Immature natural killer cell (primary cell): ENCODE measurements around the gene SMARCD2. TPM values are rescaled to one million over a fixed set of nuclear protein-coding genes. Genes with fewer than 3 reads are reported as not detected.
"Not testable (repeated sequence)": the region's sequence is repeated elsewhere in the genome, so short reads cannot be mapped to it uniquely, and the experiment has no call there.

Experiments
- DNase-seq, 3 donors: peaks; one replicate each; pipeline ENCODE4 v3.0.0; 2022; ENCODE audit warnings: mixed read lengths in 1 of 3
- H3K27ac Mint-ChIP-seq, 6 donors: one replicate each; pipeline ENCODE4 v1.8.0; 2020; ENCODE audit warnings: mixed read lengths in 6 of 6, mild to moderate bottlenecking in 5 of 6, inconsistent platforms in 4 of 6, moderate library complexity in 3 of 6
- H3K27me3 Mint-ChIP-seq, 3 donors: one replicate each; pipeline ENCODE4 v1.8.0; 2020 to 2021; ENCODE audit warnings: low read depth in 3 of 3, mild to moderate bottlenecking in 3 of 3, mixed read lengths in 3 of 3, moderate library complexity in 3 of 3, inconsistent platforms in 1 of 3
- H3K36me3 Mint-ChIP-seq, 3 donors: one replicate each; pipeline ENCODE4 v1.8.0; 2020; ENCODE audit warnings: mixed read lengths in 3 of 3, inconsistent platforms in 2 of 3, mild to moderate bottlenecking in 2 of 3
- H3K4me1 Mint-ChIP-seq, 2 donors: one replicate each; pipeline ENCODE4 v1.8.0; 2020; ENCODE audit warnings: inconsistent platforms in 2 of 2, mild to moderate bottlenecking in 2 of 2, mixed read lengths in 2 of 2, moderate library complexity in 1 of 2
- H3K4me3 Mint-ChIP-seq, 5 donors: one replicate each; pipeline ENCODE4 v1.8.0; 2020; ENCODE audit warnings: mild to moderate bottlenecking in 5 of 5, mixed read lengths in 5 of 5, inconsistent platforms in 3 of 5, moderate library complexity in 3 of 5
- H3K9me3 Mint-ChIP-seq, 6 donors: one replicate each; pipeline ENCODE4 v1.8.0; 2020; ENCODE audit warnings: mild to moderate bottlenecking in 6 of 6, mixed read lengths in 6 of 6, inconsistent platforms in 4 of 6, moderate library complexity in 3 of 6
- polyA plus RNA-seq, 3 donors: library from polyadenylated mRNA; unstranded; fragments of 300-500 nt; fragmentation: Illumina TruSeq; gene quantifications; one replicate each; pipeline ENCODE4 v1.2.3, GENCODE V29; 2021

Gene SMARCD2
- polyA plus RNA-seq, 3 donors from 2014 or later = 77.9 to 83.7 (median 82.9) TPM

DNA sequence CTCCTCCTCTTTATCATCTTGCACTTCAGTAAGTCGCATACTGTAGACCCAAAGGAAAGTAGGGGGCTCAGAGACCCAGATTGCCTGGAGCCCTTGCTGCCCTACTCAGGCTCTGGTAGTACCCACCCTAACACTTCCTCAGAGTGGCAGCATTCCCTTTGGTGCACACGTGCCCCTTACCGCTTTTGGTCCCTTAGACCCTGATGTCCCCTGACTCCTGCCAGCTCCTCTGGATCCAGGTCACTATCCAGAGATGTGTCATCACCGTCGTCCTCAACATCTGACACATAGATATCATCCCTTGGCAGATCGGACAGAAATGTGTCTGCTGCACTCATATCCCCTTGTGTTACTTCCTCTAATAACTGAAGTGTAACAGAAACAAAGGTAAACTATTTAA lies 20.7 kb downstream of the SMARCD2 start:
- H3K27ac Mint-ChIP-seq = peak overlapping the region in 4 of 6 donors; percentile 63 to 89 (median 73)
- DNase-seq = no peak
- no peak overlapping the region for H3K4me3 Mint-ChIP-seq
- peaks cover 31 to 74% (median 37%) of the 10 kb centered on the region in 3 donors for H3K36me3 Mint-ChIP-seq
- peaks cover 29 to 35% of the 10 kb centered on the region in 2 donors for H3K4me1 Mint-ChIP-seq
- H3K27me3 Mint-ChIP-seq = peaks cover 0 to 5% (median 2%) of the 10 kb centered on the region in 3 donors
- no peaks in the 10 kb centered on the region for H3K9me3 Mint-ChIP-seq

DNA sequence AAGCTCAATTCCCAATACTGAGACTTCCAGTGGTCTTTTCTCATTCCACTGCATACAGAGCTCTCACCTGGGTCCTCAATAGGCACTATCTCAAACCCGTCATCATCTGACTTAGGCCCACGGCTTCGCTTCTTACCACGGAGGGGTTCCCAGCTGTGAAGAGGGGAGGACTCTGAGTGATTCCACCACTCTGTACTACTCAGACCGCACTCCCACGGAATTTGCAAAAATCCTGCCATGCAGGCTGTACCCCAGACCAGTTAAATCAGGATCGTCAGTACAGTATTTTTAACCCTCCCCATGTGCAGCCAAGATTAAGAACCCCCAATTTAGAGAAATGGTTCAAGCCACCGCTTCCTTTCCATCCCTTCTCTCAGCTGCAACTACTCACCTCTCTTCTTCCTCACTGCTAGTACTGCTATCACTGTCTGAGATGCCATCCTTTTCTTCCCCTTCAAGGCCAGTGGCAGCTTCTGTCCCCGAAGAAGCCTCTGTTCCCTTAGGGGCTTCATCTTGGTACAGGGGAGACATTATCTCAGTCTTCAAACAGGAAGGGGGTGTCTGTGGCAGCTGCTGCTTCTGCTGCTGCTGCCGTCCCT lies 21.4 kb downstream of the SMARCD2 start:
- H3K27me3 Mint-ChIP-seq = peaks cover 0 to 4% (median 2%) of the 10 kb centered on the region in 3 donors
- H3K9me3 Mint-ChIP-seq = no peaks in the 10 kb centered on the region
- no peak for DNase-seq
- peaks cover 31 to 78% (median 37%) of the 10 kb centered on the region in 3 donors for H3K36me3 Mint-ChIP-seq
- no peak overlapping the region for H3K4me3 Mint-ChIP-seq
- H3K27ac Mint-ChIP-seq = peak overlapping the region in 1 of 6 donors; percentile 13
- peaks cover 22 to 27% of the 10 kb centered on the region in 2 donors for H3K4me1 Mint-ChIP-seq

DNA sequence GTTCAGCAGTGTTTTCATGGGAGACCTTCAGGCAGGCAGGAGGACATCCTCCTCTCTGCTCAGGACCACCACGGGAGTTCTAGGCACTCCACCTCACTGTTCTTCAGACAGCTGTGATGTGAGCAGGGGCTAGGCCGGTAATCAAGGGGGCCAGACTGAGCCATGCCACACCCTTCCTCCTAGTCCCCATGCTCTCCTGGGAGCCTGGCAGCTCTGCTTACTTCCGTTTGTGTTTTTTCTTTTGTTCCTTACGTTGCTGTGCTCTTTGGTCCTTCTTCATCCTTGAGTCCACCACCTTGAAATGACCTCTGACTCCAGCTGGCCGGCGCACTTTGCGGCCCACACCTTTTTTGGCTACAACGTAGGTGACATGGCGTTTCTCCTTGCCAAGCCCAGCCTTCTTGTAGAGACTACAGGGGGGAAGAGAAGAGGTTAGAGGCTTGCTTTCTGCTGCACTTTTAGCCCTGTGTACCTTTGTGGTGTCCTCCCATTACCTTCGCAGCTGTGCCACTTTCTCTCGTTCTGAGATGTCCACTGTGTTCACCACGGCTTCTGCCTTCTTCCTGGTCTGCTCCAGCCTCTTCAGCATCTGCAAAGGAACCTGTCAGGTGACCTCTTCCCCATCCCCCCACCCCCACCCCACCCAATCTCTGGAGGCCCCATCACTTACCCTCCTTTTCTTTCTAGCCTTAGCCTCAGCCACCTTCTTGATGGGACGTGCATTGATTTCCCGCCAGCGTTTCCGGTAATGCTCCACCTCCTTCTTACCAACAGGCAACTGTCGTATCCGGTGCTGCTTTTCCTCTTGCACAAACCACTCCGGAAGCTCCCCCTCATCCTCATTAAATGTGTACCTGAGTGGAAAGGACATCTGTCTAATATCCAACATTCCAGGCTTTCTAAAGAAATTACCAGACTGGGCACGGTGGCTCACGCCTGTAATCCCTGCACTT lies 22.6 kb downstream of the SMARCD2 start:
- Mint-ChIP-seq H3K9me3 (no peaks in the 10 kb centered on the region), H3K27me3 (peaks cover 0 to 4% (median 2%) of the 10 kb centered on the region in 3 donors), H3K36me3 (peaks cover 31 to 78% (median 37%) of the 10 kb centered on the region in 3 donors), H3K4me1 (peaks cover 10 to 17% of the 10 kb centered on the region in 2 donors), H3K4me3 (no peak overlapping the region), H3K27ac (peak overlapping the region in 5 of 6 donors; percentile 35 to 68 (median 55))
- no peak for DNase-seq

DNA sequence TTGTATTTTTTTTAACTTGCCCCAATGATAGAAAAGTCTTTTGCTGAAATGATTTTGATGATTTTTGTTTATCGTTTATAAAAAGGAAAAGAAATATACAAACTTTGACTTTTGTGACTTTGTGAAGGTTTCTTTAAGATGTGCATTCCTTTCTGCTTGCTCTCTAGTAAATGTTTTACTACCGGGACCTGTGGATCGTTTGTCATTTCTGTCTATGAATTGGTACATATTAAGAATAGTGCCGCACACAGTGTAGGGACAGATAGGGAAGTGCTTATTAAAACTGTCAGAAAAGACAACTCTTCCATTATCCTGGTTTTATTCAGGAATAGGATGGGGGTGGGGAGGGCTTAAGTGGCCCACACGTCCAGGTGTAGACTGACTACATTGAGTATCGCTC lies 23.4 kb downstream of the SMARCD2 start:
- Mint-ChIP-seq H3K27ac (peak overlapping the region in 1 of 6 donors; percentile 48), H3K36me3 (peaks cover 26 to 72% (median 36%) of the 10 kb centered on the region in 3 donors), H3K4me3 (no peak overlapping the region), H3K9me3 (no peaks in the 10 kb centered on the region), H3K27me3 (peaks cover 0 to 3% (median 0%) of the 10 kb centered on the region in 3 donors), H3K4me1 (peaks cover 8 to 14% of the 10 kb centered on the region in 2 donors)
- DNase-seq = no peak

DNA sequence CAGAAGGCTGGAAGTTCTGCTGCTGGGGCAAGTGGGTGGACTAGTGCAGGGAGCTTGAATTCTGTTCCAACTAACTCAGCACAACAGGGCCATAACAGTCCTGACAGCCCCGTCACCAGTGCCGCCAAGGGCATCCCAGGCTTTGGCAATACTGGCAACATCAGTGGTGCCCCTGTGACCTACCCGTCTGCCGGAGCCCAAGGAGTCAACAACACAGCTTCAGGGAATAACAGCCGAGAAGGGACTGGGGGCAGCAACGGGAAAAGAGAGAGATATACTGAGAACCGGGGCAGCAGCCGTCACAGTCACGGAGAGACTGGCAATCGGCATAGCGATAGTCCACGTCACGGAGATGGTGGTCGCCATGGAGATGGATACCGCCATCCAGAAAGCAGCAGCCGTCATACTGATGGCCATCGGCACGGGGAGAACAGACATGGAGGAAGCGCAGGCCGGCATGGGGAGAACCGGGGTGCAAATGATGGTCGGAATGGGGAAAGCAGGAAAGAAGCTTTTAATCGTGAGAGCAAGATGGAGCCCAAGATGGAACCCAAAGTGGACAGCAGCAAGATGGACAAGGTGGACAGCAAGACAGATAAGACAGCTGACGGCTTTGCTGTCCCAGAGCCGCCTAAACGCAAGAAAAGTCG lies 24.6 kb downstream of the SMARCD2 start:
- Mint-ChIP-seq H3K27me3 (peaks cover 0 to 2% (median 0%) of the 10 kb centered on the region in 3 donors), H3K36me3 (peaks cover 26 to 74% (median 37%) of the 10 kb centered on the region in 3 donors), H3K4me3 (no peak overlapping the region), H3K9me3 (no peaks in the 10 kb centered on the region), H3K4me1 (peaks cover 0 to 8% of the 10 kb centered on the region in 2 donors), H3K27ac (peak overlapping the region in 2 of 6 donors; percentile 19 to 21)
- DNase-seq = no peak

DNA sequence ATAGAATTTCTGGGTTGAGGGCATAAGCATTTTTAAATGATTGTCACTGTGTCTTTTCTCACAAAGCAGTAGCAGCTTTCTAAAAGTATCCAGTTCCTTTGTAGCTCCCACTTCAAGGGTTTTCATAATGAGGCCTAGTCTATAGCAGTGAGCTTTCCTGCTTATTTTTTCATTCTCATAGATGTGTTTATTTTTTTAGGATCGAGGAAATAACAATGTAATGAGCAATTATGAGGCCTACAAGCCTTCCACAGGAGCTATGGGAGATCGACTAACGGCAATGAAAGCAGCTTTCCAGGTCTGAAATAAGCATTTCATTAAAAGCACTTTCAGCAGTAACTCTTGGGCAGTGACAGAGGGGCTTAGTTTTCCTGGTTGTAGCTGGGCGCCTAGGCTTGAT lies 25.8 kb downstream of the SMARCD2 start:
- Mint-ChIP-seq H3K27me3 (peaks cover 0 to 2% (median 0%) of the 10 kb centered on the region in 3 donors), H3K36me3 (peaks cover 18 to 72% (median 36%) of the 10 kb centered on the region in 3 donors), H3K4me1 (peaks cover 0 to 6% of the 10 kb centered on the region in 2 donors), H3K27ac (peak overlapping the region in 1 of 6 donors; percentile 26), H3K4me3 (no peak overlapping the region), H3K9me3 (no peaks in the 10 kb centered on the region)
- no peak for DNase-seq

DNA sequence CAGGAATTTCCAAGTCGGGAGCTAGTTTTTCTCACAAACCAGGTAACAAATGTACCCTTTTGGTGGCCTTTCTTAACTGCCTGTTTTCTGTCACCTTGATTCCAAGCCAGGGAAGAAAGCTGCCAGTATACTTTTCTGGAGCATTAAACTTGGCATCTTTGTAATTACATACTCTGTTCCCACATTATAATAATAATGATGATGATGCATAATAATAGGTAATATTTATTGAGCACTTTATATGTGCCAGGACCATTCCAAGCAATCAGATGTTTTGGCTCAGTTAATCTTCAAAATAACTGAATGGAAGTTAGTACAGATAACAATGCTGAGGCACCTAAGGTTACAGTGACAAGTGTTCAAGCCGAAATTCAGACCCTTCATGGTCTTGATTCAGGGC lies 26.4 kb downstream of the SMARCD2 start:
- peaks cover 0 to under 1% (median 0%) of the 10 kb centered on the region in 3 donors for H3K27me3 Mint-ChIP-seq
- DNase-seq = no peak
- H3K9me3 Mint-ChIP-seq = no peaks in the 10 kb centered on the region
- peaks cover 0 to 5% of the 10 kb centered on the region in 2 donors for H3K4me1 Mint-ChIP-seq
- H3K4me3 Mint-ChIP-seq = no peak overlapping the region
- peak overlapping the region in 1 of 6 donors; percentile 40 for H3K27ac Mint-ChIP-seq
- H3K36me3 Mint-ChIP-seq = peaks cover 18 to 72% (median 41%) of the 10 kb centered on the region in 3 donors

DNA sequence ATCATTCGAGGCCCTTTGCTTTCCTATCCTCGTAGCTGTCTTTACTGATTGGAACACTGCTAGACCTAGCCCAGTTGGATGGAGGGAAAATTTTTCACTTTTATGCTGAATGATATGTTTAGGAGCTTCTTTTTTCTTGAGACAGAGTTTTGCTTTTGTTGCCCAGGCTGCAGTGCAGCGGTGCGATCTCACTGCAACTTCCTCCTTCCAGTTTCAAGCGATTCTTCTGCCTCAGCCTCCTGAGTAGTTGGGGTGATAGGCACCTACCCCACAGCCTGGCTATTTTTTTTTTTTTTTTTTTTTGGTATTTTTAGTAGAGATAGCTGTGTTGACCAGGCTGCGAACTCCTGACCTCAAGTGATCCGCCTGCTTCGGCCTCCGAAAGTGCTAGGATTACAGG lies 32.5 kb downstream of the SMARCD2 start:
- H3K27ac Mint-ChIP-seq = no peak overlapping the region
- H3K4me3 Mint-ChIP-seq = no peak overlapping the region
- H3K27me3 Mint-ChIP-seq = no peaks in the 10 kb centered on the region
- no peaks in the 10 kb centered on the region for H3K9me3 Mint-ChIP-seq
- DNase-seq = no peak
- H3K4me1 Mint-ChIP-seq = no peaks in the 10 kb centered on the region
- H3K36me3 Mint-ChIP-seq = peaks cover 31 to 67% (median 66%) of the 10 kb centered on the region in 3 donors

DNA sequence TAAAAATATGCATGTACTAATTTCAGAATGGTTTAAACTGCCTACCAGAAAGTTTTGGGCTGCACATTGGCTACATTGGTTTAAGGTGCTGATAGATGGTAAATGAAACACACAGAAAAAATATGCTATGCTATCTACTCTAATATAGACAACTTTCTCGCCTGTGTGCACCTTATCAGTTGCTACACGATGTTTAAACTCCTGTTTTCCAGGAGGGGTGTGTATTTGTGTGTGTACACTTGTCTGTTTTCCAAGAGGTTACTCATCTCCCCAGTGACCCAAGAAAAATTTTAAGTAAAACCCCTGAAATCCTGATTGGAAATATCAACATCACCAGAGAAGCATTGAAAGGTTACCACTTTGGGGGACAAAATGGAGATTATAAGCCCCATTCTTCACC lies 36.9 kb downstream of the SMARCD2 start:
- peaks cover 23 to 52% (median 46%) of the 10 kb centered on the region in 3 donors for H3K36me3 Mint-ChIP-seq
- H3K9me3 Mint-ChIP-seq = no peaks in the 10 kb centered on the region
- H3K27me3 Mint-ChIP-seq = peaks cover 0 to 3% (median 0%) of the 10 kb centered on the region in 3 donors
- no peak overlapping the region for H3K4me3 Mint-ChIP-seq
- DNase-seq = no peak
- peak overlapping the region in 1 of 6 donors; percentile 4 for H3K27ac Mint-ChIP-seq
- no peaks in the 10 kb centered on the region for H3K4me1 Mint-ChIP-seq

DNA sequence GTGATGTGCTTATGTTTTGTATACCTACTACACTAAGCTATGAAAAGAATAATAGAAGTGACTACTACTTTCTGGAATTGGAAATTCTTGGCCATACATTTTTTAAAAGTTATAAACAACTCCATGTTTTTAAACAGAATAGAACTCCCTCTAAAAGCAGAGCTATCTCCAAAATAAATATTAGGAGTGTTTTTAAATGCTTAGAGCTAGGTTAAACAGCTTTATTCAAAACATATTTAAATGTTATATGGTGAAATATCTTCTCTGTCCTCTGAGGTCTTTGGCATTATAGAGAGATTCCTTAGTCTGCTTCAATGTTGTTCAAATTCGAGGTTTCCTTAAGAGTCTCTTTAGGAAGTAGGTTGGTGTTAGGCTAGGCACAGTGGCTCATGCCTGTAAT lies 38.2 kb downstream of the SMARCD2 start:
- H3K27ac Mint-ChIP-seq = no peak overlapping the region
- H3K27me3 Mint-ChIP-seq = peaks cover 0 to 3% (median 0%) of the 10 kb centered on the region in 3 donors
- no peak overlapping the region for H3K4me3 Mint-ChIP-seq
- peaks cover 25 to 53% (median 44%) of the 10 kb centered on the region in 3 donors for H3K36me3 Mint-ChIP-seq
- H3K9me3 Mint-ChIP-seq = no peaks in the 10 kb centered on the region
- no peaks in the 10 kb centered on the region for H3K4me1 Mint-ChIP-seq
- DNase-seq = no peak

DNA sequence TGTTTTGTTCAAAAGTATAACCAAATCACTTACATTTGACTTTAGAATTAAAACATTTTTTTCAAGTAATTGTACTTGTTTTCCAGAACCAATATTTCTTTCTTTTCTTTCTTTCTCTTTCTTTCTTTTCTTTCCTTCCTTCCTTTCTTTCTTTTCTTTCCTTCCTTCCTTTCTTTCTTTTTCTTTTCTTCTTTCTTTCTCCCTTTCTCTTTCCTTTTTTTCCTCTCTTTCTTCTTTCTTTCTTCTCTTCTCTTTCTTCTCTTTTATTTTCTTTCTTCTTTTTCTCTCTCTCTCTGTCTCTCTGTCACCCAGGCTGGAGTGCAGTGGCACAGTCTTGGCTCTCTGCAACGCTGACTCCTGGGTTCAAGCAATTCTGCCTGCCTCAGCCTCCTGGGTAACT lies 41.7 kb downstream of the SMARCD2 start:
- peak overlapping the region in 2 of 6 donors; percentile 16 to 85 for H3K27ac Mint-ChIP-seq
- H3K27me3 Mint-ChIP-seq = peaks cover 0 to 3% (median 0%) of the 10 kb centered on the region in 3 donors
- no peak for DNase-seq
- H3K4me3 Mint-ChIP-seq = no peak overlapping the region
- no peaks in the 10 kb centered on the region for H3K9me3 Mint-ChIP-seq
- H3K36me3 Mint-ChIP-seq = peaks cover 24 to 48% (median 31%) of the 10 kb centered on the region in 3 donors
- no peaks in the 10 kb centered on the region for H3K4me1 Mint-ChIP-seq

DNA sequence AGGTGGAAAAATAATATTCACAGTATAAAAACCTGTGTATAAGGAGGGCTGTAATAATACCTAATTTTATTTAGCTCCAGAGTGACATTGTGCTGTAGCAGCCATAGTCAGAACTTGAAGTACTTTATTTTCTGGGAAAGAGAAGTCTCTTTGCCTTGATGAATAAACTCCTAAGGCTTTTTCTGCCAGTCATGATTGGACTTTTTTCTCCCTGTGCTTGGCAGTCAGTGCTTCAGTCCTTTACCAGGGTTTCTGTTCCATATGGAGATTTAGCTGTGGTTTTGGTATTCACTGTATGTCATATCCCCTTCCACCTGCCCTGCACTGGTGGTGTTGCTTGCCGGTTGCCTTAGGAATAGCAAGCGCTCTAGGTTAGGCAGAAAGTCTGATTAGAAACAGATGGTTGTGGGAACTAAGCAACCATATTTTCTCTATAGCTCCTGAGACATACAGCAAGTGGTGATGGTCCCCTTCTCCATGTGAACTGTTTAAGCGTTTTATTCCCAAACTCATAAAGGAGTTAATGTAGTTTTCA lies 43.8 kb downstream of the SMARCD2 start:
- Mint-ChIP-seq H3K9me3 (no peaks in the 10 kb centered on the region), H3K36me3 (peaks cover 25 to 58% (median 30%) of the 10 kb centered on the region in 3 donors)

DNA sequence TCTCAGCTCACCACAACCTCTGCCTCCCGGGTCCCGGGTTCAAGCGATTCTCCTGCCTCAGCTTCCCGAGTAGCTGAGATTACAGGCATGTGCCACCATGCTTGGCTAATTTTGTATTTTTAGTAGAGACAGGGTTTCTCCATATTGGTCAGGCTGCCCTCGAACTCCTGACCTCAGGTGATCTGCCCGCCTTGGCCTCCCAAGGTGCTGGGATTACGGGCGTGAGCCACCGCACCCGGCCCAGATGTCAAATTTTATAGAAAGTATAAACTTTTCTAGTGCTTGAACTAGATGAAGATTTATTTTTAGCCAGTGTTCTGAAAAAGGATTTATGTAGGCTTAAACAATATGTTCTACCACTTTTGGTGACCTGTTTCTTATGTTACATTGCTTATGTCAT lies 46.1 kb downstream of the SMARCD2 start:
- peaks cover 26 to 64% (median 35%) of the 10 kb centered on the region in 3 donors for H3K36me3 Mint-ChIP-seq
- H3K27ac Mint-ChIP-seq, H3K9me3 Mint-ChIP-seq, H3K4me3 Mint-ChIP-seq, H3K4me1 Mint-ChIP-seq, DNase-seq, H3K27me3 Mint-ChIP-seq: not testable (repeated sequence)

More for the DNA sequence above, 43.8 kb downstream of the SMARCD2 start:
- no peak for DNase-seq
- Mint-ChIP-seq H3K4me3 (no peak overlapping the region), H3K27me3 (peaks cover 0 to 2% (median 0%) of the 10 kb centered on the region in 3 donors), H3K4me1 (no peaks in the 10 kb centered on the region), H3K27ac (no peak overlapping the region)
